ENCODE measurements around the gene CNOT11.
A peak's percentile ranks its signal among the peaks of the same experiment; 100 is the strongest.
"Not testable (repeated sequence)": the region's sequence is repeated elsewhere in the genome, so short reads cannot be mapped to it uniquely, and the experiment has no call there.

The CNOT11 gene

DNA sequence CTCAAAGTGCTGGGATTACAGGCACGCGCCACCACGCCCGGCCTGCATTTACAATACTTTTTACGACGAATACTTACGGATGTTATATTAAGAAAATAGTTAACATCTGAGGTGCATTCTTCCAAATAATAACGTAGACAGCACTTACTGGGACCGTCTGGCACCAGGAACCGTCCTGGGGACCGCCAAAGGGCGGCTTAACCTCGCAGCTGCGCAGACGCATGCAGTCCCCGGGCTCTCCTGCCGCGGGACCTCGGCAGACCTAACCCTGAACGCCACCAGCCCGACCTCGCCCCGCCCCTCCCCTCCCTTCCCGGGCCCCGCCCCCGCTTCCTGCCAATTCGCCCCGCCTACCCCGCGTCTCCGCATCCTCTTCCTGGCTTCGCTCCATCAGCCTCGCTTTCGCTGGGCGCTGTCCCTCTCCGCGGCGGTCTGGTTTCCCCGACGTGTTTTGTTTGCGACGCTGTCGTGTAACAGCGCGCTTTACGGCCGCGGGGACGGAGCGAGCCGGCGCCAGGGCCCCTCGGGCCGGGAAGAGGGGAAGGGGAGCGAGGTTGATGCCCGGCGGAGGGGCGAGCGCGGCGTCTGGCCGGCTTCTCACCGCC is at the start of gene CNOT11:
TSS of gene CNOT11 (plus strand) at position 479 of the 605 bp plus-strand sequence. CDS start at position 558, 79 bp downstream.
- peak; percentile 72 for DNase-seq (ENCODE audit: low spot score)

DNA sequence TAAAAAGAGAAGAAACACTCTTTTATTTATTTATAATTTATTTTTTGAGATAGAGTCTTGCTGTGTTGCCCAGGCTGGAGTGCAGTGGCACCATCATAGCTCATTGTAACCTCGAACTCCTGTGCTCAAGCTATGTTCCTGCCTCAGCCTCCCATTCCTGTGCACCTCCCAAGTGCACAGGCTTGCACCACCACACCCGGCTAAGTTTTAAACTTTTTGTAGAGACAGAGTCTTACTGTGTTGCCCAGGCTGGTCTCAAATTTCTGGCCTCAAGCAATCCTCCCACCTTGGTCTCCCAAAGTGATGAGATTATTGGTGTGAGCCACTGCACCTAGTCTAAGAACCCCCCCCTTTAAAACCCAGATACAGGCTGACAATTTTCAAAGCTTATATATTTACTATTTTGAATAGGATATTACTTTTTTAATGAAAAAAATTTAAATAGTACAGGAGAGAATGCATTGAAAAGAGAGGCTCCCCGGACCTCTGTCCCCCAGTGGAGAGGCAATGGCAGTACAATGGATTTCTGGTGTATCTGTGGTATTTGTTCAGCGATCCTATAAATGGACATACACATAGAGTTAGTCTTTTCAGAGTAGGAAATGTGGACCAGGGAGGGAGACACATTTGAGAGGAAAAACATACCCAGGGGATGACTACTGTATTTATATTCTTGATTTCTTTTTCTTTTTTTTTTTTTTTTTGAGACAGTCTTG is 48.1 kb upstream of the CNOT11 start:
- DNase-seq (ENCODE audit: low spot score) = no peak

GRCh38 chr2:101205521-101206479 is 46.9 kb upstream of the CNOT11 start:
- DNase-seq (ENCODE audit: low spot score) = peak; percentile 29

DNA sequence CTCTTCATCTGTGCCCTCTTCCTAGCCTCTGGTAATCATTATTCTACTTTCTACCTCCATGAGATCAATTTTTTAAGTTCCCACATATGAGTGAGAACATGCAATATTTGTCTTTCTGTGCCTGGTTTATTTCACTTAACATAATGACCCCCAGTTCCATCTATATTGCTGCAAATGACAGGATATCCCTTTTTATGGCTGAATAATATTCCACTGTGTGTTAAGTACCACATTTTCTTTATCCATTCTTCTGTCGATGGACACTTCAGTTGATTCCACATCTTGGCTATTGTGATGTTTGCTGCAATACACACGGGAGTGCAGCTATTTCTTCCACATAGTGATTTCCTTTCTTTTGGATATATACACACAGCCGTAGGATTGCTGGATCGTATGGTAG is 43.9 kb upstream of the CNOT11 start:
- no peak for DNase-seq (ENCODE audit: low spot score)

GRCh38 chr2:101219246-101219645 is 33.4 kb upstream of the CNOT11 start:
- DNase-seq (ENCODE audit: low spot score) = no peak

- not testable (repeated sequence) for DNase-seq (ENCODE audit: low spot score)
Observed at GRCh38 chr2:101220091-101220490, 32.6 kb upstream of the CNOT11 start.

DNA sequence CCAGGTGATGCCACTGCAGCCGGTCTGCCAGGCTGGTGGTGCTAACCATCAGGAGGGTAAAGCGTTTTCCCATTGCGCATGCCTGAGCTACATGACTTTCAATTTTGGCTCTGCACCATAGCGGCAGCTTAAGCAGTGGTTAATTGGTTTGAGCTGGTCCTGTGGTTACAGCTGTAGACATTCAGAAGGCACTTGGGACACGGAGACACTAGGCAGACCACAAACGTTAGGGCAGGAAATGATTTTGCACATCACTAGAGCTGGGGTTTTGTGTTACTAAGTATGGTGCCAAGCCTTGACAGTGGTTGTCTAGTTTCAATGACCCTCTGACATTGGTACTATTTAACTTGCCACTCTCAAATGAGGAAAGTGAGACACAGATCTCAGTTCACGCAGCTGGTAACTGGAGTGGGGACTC is 28.9 kb upstream of the CNOT11 start:
- no peak for DNase-seq (ENCODE audit: low spot score)

DNA sequence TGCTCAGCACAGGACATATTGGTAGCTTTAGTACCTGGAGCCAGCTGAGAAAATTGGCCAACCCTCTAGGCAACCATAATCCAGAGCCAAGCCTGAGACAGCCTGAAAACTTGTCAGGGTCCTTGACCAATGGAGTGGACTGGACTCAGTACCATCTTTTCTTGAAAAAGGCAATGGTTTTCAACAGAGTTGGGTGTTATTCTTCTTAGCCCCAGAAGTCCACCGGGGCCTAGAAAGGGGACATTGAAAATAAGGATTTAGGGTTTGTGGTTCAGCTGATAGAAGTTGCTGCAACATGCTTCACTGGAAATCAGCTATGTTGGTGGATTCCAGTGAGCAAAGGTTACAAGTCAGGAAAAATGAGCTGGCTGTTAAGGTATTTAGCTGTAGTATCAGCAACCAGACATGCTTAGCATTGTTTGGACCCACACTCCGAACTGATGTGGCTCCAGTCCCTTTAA is 22.1 kb upstream of the CNOT11 start:
- no peak for DNase-seq (ENCODE audit: low spot score)

DNA sequence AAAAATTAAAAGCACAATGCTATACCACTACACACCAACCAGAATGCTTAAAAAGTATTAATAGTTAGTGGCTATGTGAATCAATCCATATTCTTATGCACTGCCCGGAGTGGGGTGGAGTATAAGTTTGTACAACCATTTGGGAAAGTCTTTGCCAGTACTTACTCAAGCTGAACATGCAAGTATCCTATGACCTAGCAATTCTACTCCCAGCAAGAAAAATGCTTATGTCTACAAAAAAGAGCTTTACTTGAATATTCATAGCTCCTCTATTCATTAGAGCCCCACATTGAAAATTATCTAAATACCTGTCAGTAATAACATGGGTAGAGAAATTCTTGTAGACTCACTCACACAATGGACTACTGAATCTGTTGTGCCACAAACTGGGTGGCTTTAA is 21.4 kb upstream of the CNOT11 start:
- no peak for DNase-seq (ENCODE audit: low spot score)

- DNase-seq (ENCODE audit: low spot score) = no peak
Observed at GRCh38 chr2:101231937-101232730, 20.6 kb upstream of the CNOT11 start.

DNA sequence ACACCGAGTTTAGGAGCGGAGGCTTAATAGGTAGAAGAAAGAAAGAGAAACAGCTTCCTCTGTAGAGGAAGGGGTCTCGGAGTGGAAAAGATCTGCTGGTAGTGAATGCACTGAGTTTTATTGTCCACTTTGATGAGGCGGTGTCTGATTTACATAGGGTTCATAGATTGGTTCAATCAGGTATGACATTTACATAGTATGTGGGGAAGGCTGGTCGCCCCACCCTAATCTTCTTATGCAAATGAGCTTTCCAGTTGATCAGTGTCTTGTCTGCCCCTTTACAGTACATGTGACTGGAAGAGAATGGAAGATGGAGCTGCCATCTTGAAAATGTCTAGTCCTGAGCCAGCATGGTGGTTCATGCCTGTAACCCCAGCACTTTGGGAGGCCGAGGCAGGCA is 19.9 kb upstream of the CNOT11 start:
- DNase-seq (ENCODE audit: low spot score) = no peak

DNA sequence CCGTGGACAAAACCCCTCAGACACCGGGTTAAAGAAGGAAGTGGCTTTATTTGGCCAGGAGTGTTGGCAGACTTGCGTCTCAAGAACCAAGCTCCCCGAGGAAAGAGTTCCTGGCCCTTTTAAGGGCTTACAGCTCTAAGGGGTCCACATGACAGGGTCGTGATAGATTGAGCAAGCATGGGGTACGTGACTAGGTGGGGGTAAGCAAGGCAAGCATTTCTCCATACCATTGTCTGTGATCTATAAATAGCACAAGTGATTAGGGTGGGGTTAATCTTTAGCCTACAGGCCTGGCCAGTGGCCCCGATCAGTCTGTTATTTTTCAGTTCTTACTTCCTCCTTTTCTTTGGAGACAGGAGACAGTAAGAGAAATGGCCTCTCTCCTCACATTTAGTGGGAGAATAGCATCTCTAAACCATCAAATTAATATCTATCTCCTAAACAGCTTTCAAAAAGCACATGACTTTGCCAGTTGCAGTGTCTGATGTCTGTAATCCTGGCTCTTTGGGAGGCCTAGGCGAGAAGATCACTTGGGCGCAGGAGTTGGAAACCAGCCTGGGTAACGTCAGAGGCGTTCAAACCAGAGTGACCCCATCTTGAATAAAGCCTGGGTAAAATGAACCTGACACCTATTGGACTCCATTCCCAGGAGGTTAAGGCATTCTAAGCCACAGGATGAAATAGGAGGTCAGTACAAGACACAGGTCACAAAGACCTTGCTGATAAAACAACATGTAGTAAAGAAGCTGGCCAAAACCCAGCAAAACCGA is 18.3 kb upstream of the CNOT11 start:
- no peak for DNase-seq (ENCODE audit: low spot score)

DNA sequence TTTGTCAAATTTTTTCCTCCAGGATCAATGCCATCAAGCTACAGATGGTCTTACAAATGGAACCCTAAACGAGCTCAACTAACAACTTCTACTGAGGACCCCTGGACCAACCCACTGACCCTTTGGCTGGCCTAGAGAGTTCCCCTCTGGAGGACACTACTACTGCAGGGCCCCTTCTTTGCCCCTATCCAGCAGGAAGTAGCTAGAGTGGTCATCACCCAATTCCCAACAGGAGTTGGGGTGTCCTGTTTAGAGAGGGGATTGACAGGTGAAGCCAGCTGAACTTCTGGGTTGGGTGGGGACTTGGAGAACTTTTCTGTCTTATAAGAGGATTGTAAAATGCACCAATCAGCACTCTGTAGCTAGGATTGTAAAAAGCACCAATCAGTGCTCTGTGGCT is 16.7 kb upstream of the CNOT11 start:
- DNase-seq (ENCODE audit: low spot score) = not testable (repeated sequence)

DNA sequence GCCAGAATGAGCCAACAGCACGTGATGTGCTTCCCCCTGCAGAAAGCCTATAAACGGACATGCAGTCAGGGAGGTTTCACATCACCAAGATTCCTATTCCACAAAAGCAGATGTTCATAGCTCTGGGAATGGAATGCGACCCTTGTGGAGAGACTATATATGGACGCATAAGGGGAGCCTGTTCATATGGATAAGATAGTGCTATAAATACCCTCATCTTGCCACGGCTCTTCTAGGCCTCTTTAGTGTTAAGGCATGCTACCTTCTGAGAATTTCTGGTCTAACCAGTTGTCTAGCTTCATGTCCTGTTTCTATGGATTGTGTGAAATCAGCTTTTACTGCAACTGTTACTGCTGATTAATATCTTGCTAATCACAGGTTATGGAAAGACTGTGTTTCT is 14.7 kb upstream of the CNOT11 start:
- DNase-seq (ENCODE audit: low spot score) = not testable (repeated sequence)

- DNase-seq (ENCODE audit: low spot score) = no peak
Observed at GRCh38 chr2:101238930-101239759, 13.5 kb upstream of the CNOT11 start.

DNA sequence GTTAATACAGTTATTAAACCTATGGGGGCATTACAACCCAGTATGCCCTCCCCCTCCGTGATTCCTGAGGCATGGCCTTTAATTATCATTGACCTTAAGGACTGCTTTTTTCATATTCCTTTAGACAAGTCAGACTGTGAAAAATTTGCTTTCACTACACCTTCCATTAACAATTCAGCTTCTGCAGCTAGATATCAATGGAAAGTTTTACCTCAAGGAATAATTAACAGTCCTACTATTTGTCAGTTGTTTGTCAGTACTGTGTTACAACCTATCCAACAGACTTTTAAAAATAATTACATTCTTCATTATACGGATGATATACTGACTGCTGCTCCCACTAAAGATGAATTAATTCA is 12.9 kb upstream of the CNOT11 start:
- DNase-seq (ENCODE audit: low spot score) = not testable (repeated sequence)

DNA sequence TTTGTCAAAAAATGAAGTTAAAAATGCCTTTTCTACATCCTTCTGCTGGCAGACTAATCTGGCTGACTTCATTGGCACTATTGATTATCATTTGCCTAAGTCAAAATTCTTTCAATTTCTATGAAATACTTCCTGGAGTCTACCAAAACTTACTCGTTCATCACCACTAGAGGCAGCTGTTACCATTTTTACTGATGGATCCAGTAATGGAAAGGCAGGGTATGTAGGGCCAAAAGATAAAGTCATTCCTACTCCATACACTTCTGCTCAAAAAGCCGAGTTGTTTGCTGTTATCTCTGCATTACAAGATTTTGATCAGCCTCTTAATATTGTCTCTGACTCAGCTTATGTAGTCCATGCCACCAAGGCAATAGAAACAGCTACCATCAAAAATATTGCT is 12.0 kb upstream of the CNOT11 start:
- not testable (repeated sequence) for DNase-seq (ENCODE audit: low spot score)

- no peak for DNase-seq (ENCODE audit: low spot score)
Observed at GRCh38 chr2:101241158-101241557, 11.5 kb upstream of the CNOT11 start.

DNA sequence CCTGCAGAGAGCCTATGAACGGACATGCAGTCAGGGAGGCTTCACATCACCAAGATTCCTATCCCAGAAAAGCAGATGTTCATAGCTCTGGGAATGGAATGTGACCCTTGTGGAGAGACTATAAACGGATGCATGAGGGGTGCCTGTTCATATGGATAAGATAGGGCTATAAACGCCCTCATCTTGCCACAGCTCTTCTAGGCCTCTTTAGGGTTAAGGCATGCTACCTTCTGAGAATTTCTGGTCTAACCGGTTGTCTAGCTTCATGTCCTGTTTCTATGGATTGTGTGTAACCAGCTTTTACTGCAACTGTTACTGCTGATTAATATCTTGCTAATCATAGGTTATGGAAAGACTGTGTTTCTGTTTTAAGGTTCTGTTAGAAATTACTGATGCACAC is 8.3 kb upstream of the CNOT11 start:
- DNase-seq (ENCODE audit: low spot score) = not testable (repeated sequence)

DNA sequence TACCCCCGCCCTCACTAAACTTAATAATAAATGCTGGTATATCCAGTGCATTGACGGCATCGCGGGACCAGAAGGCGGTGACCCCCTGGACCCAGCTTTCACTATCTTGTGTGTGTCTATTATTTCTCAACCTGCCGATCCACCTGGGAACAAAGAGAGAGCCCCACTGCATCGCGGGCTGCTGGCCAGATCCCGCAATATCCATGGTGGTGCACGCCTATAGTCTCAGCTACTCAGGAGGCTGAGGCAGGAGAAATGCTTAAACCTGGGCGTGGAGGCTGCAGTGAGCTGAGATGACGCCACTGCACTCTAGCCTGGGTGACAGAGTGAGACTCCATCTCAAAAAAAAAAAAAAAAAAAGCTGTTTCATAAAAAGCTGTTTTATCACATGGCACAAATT is 7.8 kb upstream of the CNOT11 start:
- DNase-seq (ENCODE audit: low spot score) = not testable (repeated sequence)

All from HuH-7.5 (cell line).